Lower lobe of right lung (tissue), 2 donors: ENCODE results near the gene SIAH1. TPM values are rescaled to one million over a fixed set of nuclear protein-coding genes. Genes with fewer than 3 reads are reported as not detected.
A peak's percentile ranks its signal among the peaks of the same experiment; 100 is the strongest.

Experiments
- ATAC-seq, 2 donors: fragments of 200-7000 bp; cut with Tn5 transposase; one replicate each; pipeline ENCODE4 v1.9.1; 2020 to 2022; ENCODE audit warnings: mild to moderate bottlenecking in 2 of 2, moderate library complexity in 2 of 2
- DNase-seq: peaks from one replicate; pipeline ENCODE4 v3.0.0-alpha.2; 2020
- H3K27ac ChIP-seq: fragments of 200-600 bp; one replicate; pipeline ENCODE4 v1.8.0; 2022
- H3K27me3 ChIP-seq: fragments of 200-600 bp; one replicate; pipeline ENCODE4 v1.8.0; 2022; ENCODE audit warnings: low read depth
- H3K36me3 ChIP-seq: fragments of 200-600 bp; one replicate; pipeline ENCODE4 v1.8.0; 2022; ENCODE audit warnings: mild to moderate bottlenecking
- H3K4me1 ChIP-seq: fragments of 200-600 bp; one replicate; pipeline ENCODE4 v1.8.0; 2022
- H3K4me3 ChIP-seq: fragments of 200-600 bp; one replicate; pipeline ENCODE4 v1.8.0; 2022; ENCODE audit warnings: mild to moderate bottlenecking
- H3K9me3 ChIP-seq: fragments of 200-600 bp; one replicate; pipeline ENCODE4 v1.8.0; 2022
- intact Hi-C: fragments of 100-400 bp; cut with DNase I; formaldehyde crosslinking; loops from one replicate; pipeline ENCODE4 v1.11.0; 2022
- long read RNA-seq: library from polyadenylated mRNA; unstranded; transcript quantifications from one replicate; pipeline ENCODE4 v2.0.0, GENCODE V29; 2021
- total RNA-seq: library from RNA; stranded (reverse); fragmentation: NEBNext Ultra II Directional; extraction: Animal tissue kit (Norgen Biotek cat#: 25700); gene quantifications from one replicate; pipeline ENCODE4 v1.2.1, GENCODE V29; 2021
- TF ChIP-seq, protein P1 (sequence below): fragments of 200-600 bp; IDR thresholded peaks from one replicate; pipeline ENCODE4 v1.8.0; 2022; ENCODE audit warnings: antibody characterized with exemption, mild to moderate bottlenecking
- donor health status: DM: no; HTN: yes; CAD: no; lungs with severe emphysema.

The SIAH1 gene
- 24.4 TPM for total RNA-seq
- long read RNA-seq, transcript SIAH1-203 (2 exons, 2,147 nt) = major isoform, 56 of 66 reads
- long read RNA-seq, partial matches to known transcripts = 0 of 66 reads
- long read RNA-seq, other reads (novel, unspliced or antisense) = 7 of 66 reads

GRCh38 chr16:48385253-48386150 is at the start of gene SIAH1:
Gene SIAH1, minus strand, starts transcription at chr16:48385413. Its CDS starts 22,985 bp downstream, at chr16:48362428.
- Histone ChIP-seq H3K27me3 (no peaks in the 10 kb centered on the region), H3K4me1 (peaks cover 44% of the 10 kb centered on the region), H3K9me3 (no peaks in the 10 kb centered on the region), H3K36me3 (no peaks in the 10 kb centered on the region), H3K4me3 (peak within 1 kb of the TSS; percentile 89), H3K27ac (peak within 1 kb of the TSS; percentile 99)
- peak; percentile 88 for DNase-seq
- ATAC-seq = peak; percentile 95 to 96
- TF ChIP-seq, protein P1, sequence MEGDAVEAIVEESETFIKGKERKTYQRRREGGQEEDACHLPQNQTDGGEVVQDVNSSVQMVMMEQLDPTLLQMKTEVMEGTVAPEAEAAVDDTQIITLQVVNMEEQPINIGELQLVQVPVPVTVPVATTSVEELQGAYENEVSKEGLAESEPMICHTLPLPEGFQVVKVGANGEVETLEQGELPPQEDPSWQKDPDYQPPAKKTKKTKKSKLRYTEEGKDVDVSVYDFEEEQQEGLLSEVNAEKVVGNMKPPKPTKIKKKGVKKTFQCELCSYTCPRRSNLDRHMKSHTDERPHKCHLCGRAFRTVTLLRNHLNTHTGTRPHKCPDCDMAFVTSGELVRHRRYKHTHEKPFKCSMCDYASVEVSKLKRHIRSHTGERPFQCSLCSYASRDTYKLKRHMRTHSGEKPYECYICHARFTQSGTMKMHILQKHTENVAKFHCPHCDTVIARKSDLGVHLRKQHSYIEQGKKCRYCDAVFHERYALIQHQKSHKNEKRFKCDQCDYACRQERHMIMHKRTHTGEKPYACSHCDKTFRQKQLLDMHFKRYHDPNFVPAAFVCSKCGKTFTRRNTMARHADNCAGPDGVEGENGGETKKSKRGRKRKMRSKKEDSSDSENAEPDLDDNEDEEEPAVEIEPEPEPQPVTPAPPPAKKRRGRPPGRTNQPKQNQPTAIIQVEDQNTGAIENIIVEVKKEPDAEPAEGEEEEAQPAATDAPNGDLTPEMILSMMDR = no peak
- intact Hi-C loops = no loop called here

GRCh38 chr16:48434653-48435317 is 49.6 kb upstream of the SIAH1 start:
- no peaks in the 10 kb centered on the region for H3K9me3 ChIP-seq
- intact Hi-C loops = no loop called here
- H3K4me3 ChIP-seq = no peak overlapping the region
- DNase-seq (peak; percentile 54), ATAC-seq (peak; percentile 53 to 70)
- TF ChIP-seq, protein P1 = no peak
- H3K27me3 ChIP-seq = no peaks in the 10 kb centered on the region
- no peak overlapping the region for H3K27ac ChIP-seq
- peaks cover 35% of the 10 kb centered on the region for H3K4me1 ChIP-seq
- H3K36me3 ChIP-seq = no peaks in the 10 kb centered on the region

DNA sequence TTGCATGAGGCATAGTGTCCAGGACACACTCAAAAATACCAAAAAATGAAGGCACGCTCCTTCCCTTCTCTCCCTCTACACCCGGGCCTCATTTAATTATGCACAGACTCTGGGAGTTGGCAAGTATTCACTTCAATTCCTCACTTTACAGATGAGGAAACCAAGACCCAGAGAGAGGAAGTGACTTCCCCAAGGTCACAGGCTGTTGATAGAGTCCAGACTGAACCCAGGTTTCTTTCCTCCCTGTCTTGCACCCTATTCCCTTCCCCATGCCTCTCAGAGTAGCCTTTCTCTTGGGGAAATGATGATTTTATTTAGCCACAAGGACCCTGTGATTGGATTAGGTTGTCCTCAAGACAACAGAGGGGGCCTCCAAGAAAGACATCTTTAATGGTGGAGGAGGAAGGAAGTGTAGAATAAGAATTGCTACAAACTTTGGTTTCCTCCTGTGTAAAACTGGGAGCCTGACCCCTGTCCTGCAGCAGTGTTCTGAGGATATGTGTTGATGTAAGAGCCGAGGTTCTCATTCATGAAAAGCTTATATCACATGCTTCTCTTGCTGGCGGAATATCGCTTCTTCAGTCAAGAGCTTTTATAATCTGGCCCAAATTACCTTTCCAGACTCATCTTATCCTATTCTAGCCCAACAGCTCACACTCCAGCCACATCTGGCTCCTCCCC is 48.8 kb upstream of the SIAH1 start:
- DNase-seq (no peak), ATAC-seq (peak; percentile 57 to 61)
- H3K27ac ChIP-seq = peak overlapping the region; percentile 21
- TF ChIP-seq, protein P1 = no peak
- H3K27me3 ChIP-seq = no peaks in the 10 kb centered on the region
- no peaks in the 10 kb centered on the region for H3K9me3 ChIP-seq
- H3K4me1 ChIP-seq = peaks cover 35% of the 10 kb centered on the region
- no peaks in the 10 kb centered on the region for H3K36me3 ChIP-seq
- intact Hi-C loops = no loop called here
- H3K4me3 ChIP-seq = no peak overlapping the region

DNA sequence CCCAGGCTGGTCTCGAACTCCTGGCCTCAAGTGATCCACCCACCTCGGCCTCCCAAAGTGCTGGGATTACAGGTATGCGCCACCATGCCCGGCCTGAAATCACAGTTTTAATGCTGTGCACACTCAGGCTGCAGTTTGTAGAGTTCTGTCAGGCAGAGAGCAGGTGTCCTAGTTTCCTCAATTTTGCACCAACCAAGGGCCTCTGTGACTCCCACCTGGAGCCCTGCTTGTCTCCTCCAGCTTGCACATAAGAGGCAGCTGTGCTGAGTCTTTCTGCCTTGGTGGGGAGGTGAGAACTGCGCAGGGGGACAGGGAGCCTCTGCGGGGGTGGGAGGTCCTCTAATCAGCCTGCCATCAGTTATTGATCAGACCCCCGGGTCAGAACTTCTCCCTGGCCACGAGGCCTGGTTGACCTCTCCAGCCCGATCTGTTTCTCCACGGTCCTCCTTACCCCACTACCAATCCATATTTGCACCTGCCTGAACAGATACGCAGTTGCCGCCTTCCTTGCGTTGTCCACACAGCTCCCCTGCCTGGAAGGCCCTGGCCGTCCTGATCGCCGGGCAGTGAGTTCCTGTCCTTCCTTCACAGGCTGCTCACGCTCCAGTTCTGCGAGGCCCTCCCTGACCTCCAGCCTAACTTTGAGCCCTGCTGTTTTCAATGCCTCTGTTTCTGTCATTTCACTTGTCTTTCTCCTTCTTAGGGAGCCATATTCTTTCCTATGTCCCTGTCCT is 48.1 kb upstream of the SIAH1 start:
- Histone ChIP-seq H3K27me3 (no peaks in the 10 kb centered on the region), H3K9me3 (no peaks in the 10 kb centered on the region), H3K27ac (no peak overlapping the region), H3K36me3 (no peaks in the 10 kb centered on the region), H3K4me1 (peaks cover 35% of the 10 kb centered on the region), H3K4me3 (no peak overlapping the region)
- DNase-seq = no peak
- no peak for ATAC-seq
- TF ChIP-seq, protein P1 = no peak
- intact Hi-C loops = no loop called here

- ATAC-seq (peak; percentile 52 to 53), DNase-seq (no peak)
- no peaks in the 10 kb centered on the region for H3K9me3 ChIP-seq
- peak overlapping the region; percentile 31 for H3K27ac ChIP-seq
- H3K27me3 ChIP-seq = no peaks in the 10 kb centered on the region
- no peaks in the 10 kb centered on the region for H3K36me3 ChIP-seq
- intact Hi-C loops = no loop called here
- H3K4me3 ChIP-seq = no peak overlapping the region
- peaks cover 35% of the 10 kb centered on the region for H3K4me1 ChIP-seq
- TF ChIP-seq, protein P1 = no peak
Observed at GRCh38 chr16:48432136-48432535, 46.9 kb upstream of the SIAH1 start.
